AG08396 (cell line): ENCODE results near the gene DNA2.
"Not testable (repeated sequence)": the region's sequence is repeated elsewhere in the genome, so short reads cannot be mapped to it uniquely, and the experiment has no call there.

Experiments
- DNase-seq: peaks from one replicate; pipeline ENCODE4 v3.0.0; 2012; ENCODE audit warnings: low spot score, mixed read lengths

The DNA2 gene

GRCh38 chr10:68471586-68472408 lies at the start of gene DNA2:
TSS of gene DNA2 (minus strand) at chr10:68471973. CDS start at chr10:68471864, 109 bp downstream.
- peak; percentile 92 for DNase-seq

GRCh38 chr10:68518609-68519008 lies 46.8 kb upstream of the DNA2 start:
- DNase-seq = not testable (repeated sequence)

- no peak for DNase-seq
Measured at GRCh38 chr10:68517188-68517587, 45.4 kb upstream of the DNA2 start.

- peak; percentile 20 for DNase-seq
Measured at GRCh38 chr10:68516766-68517165, 45.0 kb upstream of the DNA2 start.

GRCh38 chr10:68516216-68516615 lies 44.4 kb upstream of the DNA2 start:
- not testable (repeated sequence) for DNase-seq

GRCh38 chr10:68508090-68508489 lies 36.3 kb upstream of the DNA2 start:
- no peak for DNase-seq

- DNase-seq = no peak
Measured at GRCh38 chr10:68506411-68506810, 34.6 kb upstream of the DNA2 start.

- no peak for DNase-seq
Measured at GRCh38 chr10:68502846-68503245, 31.1 kb upstream of the DNA2 start.

GRCh38 chr10:68501691-68502090 lies 29.9 kb upstream of the DNA2 start:
- no peak for DNase-seq

- DNase-seq = no peak
Measured at GRCh38 chr10:68499544-68499943, 27.8 kb upstream of the DNA2 start.

- no peak for DNase-seq
Measured at GRCh38 chr10:68496072-68496471, 24.3 kb upstream of the DNA2 start.

- no peak for DNase-seq
Measured at GRCh38 chr10:68492118-68492517, 20.3 kb upstream of the DNA2 start.

GRCh38 chr10:68489919-68490318 lies 18.1 kb upstream of the DNA2 start:
- no peak for DNase-seq

GRCh38 chr10:68474021-68474420 lies 2.2 kb upstream of the DNA2 start:
- no peak for DNase-seq

GRCh38 chr10:68471063-68471585 lies 649 bp downstream of the DNA2 start:
- no peak for DNase-seq

- no peak for DNase-seq
Measured at GRCh38 chr10:68470300-68470699, 1.5 kb downstream of the DNA2 start.

GRCh38 chr10:68469838-68470237 lies 1.9 kb downstream of the DNA2 start:
- DNase-seq = no peak

- DNase-seq = not testable (repeated sequence)
Measured at GRCh38 chr10:68464729-68465128, 7.0 kb downstream of the DNA2 start.

- no peak for DNase-seq
Measured at GRCh38 chr10:68463365-68464093, 8.2 kb downstream of the DNA2 start.

- no peak for DNase-seq
Measured at GRCh38 chr10:68462536-68462935, 9.2 kb downstream of the DNA2 start.

- DNase-seq = no peak
Measured at GRCh38 chr10:68461032-68461431, 10.7 kb downstream of the DNA2 start.

GRCh38 chr10:68449698-68450097 lies 22.1 kb downstream of the DNA2 start:
- not testable (repeated sequence) for DNase-seq

- DNase-seq = no peak
Measured at GRCh38 chr10:68446179-68446578, 25.6 kb downstream of the DNA2 start.
